AG09309 (cell line): ENCODE results near the gene CNTNAP2.

ENCODE experiments used
- DNase-seq: peaks from one replicate; pipeline ENCODE4 v3.0.0-alpha.2; 2010; ENCODE audit warnings: low read depth
- H3K4me3 ChIP-seq: 2 replicates; pipeline ENCODE4 v1.5.1; 2011; ENCODE audit warnings: mild to moderate bottlenecking, low read depth, low read length, moderate library complexity; ENCODE audit not compliant: control insufficient read depth
- TF ChIP-seq, protein P1 (sequence below): IDR thresholded peaks from 2 replicates; pipeline ENCODE4 v1.5.1; 2011; ENCODE audit warnings: mild to moderate bottlenecking, low read depth, low read length, inconsistent platforms; ENCODE audit not compliant: insufficient read depth, control insufficient read depth; ENCODE audit errors: missing control alignments

The CNTNAP2 gene

DNA sequence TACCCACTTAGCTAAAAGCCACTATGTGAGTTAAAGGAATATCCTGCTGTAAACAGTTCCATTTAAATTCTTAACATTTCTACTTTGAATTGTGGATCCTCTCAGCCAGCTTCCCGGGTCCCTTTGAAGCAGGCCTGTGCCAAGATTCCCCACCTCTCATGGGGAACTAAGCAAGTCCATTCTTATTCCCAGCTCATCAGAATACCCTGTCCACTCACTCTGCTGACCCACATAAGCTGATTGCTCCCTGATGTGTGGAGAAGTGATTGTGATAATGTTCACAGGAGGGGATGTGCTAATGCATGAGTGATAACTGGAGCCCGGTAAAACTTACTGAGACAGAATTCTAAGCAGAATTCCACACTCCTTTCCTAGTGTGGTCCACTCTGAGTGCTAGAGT lies 709.7 kb downstream of the CNTNAP2 start:
- H3K4me3 ChIP-seq = no peak overlapping the region
- DNase-seq = no peak
- TF ChIP-seq, protein P1, sequence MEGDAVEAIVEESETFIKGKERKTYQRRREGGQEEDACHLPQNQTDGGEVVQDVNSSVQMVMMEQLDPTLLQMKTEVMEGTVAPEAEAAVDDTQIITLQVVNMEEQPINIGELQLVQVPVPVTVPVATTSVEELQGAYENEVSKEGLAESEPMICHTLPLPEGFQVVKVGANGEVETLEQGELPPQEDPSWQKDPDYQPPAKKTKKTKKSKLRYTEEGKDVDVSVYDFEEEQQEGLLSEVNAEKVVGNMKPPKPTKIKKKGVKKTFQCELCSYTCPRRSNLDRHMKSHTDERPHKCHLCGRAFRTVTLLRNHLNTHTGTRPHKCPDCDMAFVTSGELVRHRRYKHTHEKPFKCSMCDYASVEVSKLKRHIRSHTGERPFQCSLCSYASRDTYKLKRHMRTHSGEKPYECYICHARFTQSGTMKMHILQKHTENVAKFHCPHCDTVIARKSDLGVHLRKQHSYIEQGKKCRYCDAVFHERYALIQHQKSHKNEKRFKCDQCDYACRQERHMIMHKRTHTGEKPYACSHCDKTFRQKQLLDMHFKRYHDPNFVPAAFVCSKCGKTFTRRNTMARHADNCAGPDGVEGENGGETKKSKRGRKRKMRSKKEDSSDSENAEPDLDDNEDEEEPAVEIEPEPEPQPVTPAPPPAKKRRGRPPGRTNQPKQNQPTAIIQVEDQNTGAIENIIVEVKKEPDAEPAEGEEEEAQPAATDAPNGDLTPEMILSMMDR = no peak

DNA sequence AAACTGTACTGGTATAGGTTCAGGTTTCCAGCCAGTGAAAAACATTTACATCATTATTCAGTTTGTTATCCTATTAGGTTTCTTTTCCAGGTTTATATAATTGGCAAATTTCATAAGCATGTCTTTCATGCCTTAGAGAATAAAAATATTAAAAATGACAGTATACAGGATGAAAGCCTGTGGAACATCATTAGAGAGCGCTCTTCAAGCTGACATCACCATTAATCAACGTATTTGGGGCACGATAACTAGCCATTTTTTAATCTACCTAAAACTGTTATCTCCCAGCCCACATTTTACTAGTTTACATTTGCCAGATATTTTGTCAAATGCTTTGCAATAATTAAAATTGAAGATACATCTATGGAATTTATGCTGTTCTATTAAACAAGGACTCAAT lies 714.1 kb downstream of the CNTNAP2 start:
- no peak for DNase-seq
- H3K4me3 ChIP-seq = no peak overlapping the region
- TF ChIP-seq, protein P1 = no peak

- H3K4me3 ChIP-seq = no peak overlapping the region
- TF ChIP-seq, protein P1 = no peak
- DNase-seq = no peak
These were observed 715.3 kb downstream of the CNTNAP2 start for GRCh38 chr7:146831875-146832274.

DNA sequence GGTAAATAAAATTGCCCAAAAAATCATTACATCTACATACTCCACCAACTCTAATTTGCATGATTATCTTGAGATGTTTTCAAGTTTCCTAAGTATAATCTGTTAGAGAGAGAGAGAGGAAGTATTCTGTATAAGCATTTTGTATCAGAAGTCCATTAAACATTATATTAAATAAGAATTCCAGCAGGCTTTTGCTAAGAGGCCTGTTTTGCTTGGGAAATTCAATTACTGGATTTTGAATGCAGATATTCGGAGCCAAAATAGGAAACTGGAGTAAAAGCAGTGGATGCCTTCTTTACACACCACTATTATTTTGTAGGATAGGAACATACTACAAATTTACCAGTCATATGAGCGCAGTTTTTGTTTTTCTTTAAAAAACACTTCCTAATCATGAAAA lies 727.8 kb downstream of the CNTNAP2 start:
- no peak for DNase-seq
- no peak overlapping the region for H3K4me3 ChIP-seq
- TF ChIP-seq, protein P1 = no peak

DNA sequence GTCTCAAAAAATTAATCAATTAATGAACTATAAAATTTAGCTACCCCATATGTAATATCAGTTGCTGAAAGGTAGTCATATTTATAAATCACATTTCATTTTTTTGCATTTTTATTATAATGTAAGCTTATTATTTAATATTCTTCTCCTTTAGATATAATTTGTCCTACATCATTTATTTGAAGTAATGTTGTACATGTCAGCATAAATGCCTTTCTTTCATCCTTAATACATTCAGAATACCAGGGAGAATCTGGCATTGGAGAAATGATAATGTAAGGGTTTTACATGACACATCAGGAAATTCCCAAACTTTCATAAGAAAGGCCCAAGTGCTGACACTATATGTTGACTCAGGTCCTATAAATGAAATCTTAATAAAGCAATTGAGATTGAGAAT lies 742.1 kb downstream of the CNTNAP2 start:
- TF ChIP-seq, protein P1 = no peak
- DNase-seq = no peak
- no peak overlapping the region for H3K4me3 ChIP-seq

- no peak overlapping the region for H3K4me3 ChIP-seq
- DNase-seq = no peak
- TF ChIP-seq, protein P1 = no peak
These were observed 745.1 kb downstream of the CNTNAP2 start for GRCh38 chr7:146861701-146862100.

DNA sequence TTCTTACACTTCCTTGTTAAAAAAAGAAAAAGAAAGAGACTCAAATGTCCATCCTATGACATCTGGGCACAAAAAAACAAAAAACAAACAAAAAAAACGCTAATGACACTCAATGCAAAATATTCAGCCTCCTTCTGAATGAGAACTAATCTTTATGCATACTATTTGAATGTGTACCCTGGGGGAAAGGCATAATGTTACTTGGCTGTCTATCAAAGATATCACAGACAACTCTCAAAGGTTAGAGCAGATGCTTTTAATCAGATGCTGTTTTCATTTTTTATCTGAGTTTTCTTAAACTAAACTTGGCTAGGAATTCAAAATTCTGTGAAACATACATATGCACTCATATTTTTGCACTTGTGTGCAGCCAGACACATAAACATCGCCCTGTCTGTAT lies 745.8 kb downstream of the CNTNAP2 start:
- H3K4me3 ChIP-seq = no peak overlapping the region
- TF ChIP-seq, protein P1 = no peak
- no peak for DNase-seq
